GM18511 (cell line): ENCODE measurements around the gene NPFF.
"Not testable (repeated sequence)": the region's sequence is repeated elsewhere in the genome, so short reads cannot be mapped to it uniquely, and the experiment has no call there.

Source experiments
- ATAC-seq: cut with Tn5 transposase; IDR thresholded peaks from one replicate; pipeline ENCODE4 v1.9.1; 2021; ENCODE audit warnings: mild to moderate bottlenecking, moderate library complexity; ENCODE audit not compliant: unreplicated experiment

The NPFF gene, protein sequence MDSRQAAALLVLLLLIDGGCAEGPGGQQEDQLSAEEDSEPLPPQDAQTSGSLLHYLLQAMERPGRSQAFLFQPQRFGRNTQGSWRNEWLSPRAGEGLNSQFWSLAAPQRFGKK

DNA sequence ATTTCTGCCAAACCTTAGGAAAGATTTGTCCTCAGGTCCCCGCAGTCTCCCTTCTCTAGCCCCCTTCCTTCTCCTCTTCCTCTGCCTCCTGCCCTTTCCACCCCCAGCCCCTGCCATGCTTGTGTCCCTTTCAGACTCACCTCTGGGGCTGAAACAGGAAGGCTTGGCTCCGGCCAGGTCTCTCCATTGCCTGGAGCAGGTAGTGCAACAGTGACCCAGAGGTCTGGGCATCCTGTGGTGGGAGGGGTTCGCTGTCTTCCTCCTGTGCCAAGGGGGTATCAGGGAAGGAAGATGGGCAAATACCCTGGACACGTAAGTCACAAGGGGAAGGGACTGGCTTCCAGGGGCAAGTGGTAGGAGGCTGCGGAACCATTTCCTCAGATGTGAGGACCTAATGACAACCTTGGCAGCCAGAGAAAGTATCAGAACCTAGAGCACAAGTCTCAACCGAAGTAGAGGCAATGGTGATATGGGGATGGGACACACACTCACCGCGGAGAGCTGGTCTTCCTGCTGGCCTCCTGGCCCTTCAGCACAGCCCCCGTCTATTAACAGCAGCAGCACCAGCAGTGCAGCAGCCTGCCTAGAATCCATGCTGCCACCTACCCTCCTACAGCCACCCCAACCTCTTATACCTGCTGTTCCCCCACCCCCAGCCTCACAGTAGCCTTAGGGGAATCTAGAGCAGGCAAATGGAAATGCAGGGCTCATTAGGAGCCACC lies at the start of gene NPFF:
Gene NPFF, minus strand, starts transcription at position 604 of the 722 bp plus-strand sequence. Its CDS starts 10 bp downstream, at position 594.
- ATAC-seq = no peak

DNA sequence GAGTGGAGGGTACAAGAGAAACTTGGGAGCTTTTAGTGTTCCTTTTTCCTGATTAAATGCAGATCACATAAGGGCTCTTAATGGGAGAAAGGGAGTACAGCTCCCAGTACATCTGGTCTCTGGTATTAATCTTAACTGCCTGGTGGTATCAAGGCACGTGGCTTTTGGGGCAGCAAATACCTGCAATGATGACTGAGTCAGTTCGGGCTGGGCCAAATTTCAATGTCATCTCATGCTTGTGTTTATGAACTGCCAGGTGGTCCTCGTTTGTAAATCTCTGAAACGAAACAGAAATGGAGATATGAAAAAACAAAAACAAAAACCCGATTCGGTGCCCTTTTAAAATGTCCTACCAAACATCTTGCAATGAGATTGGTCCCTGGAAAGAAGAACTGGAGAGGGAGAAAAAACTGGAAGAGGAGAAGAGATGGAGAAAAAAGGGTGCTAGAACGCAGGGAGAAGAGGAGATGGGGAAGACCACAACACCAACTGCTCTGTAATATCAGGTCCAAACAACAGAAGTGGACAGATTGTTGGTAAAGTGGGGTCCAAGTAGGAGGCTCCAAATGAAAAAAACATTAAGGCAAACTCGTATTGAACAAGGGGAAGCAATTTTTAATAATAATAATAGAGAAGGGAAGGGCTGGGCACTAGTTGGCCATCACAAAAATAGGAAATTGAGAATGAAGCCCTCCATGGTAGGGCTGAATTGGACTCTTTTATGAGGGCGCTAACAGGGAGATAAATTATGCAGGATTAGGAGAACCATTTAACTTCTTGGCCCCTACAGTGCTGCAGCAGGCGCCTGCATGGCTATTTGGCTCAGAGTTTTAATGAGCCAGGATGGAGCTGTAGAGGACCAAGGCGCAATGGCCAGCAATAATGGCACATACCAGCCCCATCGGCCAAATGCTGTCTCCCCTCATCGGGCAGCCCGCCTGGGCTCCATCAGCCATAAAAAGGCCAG lies 45.4 kb upstream of the NPFF start:
- no peak for ATAC-seq

DNA sequence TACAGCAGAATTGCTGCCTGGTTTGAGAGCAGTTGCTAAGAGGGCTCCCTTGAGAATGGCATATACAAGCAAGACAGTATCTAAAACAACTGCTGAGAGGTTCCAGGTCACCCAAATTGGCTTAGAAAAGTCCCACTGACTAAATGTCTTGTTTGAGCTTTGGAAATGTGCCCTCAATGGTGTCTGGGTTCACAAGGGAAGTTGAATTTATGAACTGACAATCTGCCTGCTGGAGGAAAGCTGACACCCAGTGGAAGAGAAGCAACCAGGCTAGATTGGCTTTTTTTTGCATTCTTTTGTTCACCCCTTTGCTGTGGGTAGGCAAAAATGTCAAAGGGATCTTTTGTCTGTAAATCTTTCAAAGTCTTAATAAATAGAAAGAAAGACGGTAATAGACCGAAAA lies 44.6 kb upstream of the NPFF start:
- no peak for ATAC-seq

DNA sequence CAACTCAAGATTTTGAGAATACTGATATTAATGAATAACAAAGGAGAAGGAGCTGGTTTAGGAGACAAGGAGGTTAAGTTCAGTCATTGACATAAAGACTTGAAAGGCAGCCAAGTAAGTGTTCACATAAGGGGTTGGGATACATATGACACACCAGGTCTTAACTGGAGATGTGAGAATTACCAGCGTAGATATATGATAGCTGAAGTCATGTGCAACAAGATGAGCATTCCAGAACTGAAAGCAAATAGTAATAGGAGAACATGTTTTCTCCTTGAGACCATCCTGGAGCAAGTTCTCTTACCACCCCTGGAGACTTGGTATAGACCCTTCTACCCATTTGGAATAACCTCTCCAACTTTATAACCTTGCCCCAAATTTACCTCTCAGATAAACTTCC lies 43.3 kb upstream of the NPFF start:
- no peak for ATAC-seq

DNA sequence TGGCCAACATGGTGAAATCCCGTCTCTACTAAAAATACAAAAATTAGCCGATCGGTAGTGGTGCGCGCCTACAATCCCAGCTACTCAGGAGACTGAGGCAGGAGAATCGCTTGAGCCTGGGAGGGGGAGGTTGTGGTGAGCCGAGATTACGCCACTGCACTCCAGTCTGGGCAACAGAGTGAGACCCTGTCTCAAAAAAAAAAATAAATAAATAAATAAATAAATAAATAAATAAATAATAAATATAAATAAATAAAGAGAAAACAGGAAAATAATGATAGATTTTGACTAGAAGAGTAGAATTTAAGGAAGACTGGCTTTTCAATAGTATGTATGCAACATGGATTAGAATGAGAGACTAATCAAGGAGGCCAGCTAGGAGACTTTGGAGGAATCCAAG lies 42.8 kb upstream of the NPFF start:
- not testable (repeated sequence) for ATAC-seq

DNA sequence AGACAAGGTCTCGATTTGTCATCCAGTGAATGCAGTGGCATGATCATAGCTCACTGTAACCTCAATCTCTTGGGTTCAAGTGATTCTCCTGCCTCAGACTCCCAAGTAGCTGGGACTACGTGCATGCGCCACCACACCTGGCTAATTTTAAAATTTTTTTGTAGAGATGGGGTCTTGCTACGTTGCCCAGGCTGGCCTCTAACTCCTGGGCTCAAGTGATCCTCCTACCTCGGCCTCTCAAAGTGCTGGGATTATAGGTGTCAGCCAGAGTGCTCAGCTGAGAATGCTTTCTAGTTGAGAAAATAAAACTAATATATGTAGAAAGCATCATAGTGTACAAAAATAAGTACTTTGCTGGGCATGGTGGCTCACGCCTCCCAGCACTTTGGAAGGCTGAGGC lies 41.1 kb upstream of the NPFF start:
- ATAC-seq = not testable (repeated sequence)

DNA sequence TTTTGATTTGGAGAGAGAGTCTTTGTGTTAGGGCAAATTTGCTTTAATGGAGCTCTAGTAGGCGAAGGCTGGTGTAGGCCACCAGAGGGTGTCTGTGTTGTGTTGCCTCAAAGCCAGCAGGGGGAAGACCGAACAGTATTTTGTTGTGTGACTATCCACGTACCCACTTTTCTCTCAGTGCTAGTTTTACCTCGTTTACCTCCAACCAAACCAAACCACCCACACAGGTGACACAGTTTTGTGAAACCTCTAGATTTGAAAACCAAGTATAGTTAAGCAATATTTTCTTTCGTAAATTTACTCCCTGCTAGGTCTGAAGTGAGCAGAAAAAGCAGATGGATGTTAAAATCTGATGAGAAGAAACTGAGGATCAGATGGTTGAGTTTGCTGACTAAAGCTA lies 36.3 kb upstream of the NPFF start:
- ATAC-seq = no peak

DNA sequence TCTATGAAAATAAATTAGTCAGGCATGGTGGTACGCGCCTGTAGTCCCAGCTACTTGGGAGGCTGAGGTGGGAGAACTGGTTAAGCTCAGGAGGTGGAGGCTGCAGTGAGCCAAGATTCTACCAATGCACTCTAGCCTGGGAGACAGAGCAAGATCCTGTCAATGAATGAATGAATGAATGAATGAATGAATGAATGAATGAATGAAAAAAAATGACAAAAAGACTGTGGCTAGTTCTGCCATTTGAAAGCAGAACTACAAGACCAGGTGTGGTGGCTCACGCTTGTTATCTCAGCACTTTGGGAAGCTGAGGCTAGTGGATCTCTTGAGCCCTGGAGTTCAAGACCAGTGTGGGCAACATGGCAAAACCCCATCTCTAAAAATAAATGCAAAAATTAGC lies 32.2 kb upstream of the NPFF start:
- ATAC-seq = no peak

DNA sequence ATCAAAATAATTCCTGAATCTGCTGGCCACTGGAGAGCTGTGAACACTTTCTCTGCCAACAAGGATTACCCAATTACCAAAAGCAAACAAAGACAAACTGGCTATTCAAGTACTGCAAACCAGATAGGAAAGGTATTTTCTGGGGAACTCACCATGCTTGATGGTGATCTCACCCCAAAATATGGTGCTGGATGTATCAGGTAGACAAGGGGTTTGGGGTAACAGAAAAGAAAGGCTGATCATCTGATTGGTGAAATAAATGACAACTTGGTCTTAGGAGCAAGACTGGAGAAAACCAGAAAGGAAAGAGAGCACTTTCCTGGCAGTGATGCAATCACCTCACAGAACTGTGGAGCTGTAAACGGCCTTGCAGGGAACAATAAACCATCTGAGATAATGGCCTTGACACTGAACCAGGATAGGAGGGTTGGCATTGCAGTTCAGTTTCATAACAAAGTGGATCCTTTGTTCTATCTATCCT lies 31.0 kb upstream of the NPFF start:
- no peak for ATAC-seq

DNA sequence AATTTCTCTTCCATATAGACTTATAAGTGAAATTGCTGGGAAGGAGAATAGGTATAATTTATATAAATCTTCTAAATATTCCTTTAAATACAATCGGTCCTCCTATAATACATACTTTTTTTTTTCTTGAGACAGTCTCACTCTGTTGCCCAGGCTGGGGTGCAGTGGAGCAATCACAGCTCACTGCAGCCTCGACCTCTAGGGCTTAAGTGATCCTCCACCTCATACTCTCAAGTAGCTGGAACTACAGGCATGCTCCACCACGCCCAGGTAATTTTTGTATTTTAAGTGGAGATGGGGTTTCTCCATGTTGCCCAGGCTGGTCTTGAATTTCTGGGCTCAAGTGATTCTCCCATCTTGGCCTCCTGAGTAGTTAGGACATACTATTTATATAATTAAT lies 29.7 kb upstream of the NPFF start:
- no peak for ATAC-seq

DNA sequence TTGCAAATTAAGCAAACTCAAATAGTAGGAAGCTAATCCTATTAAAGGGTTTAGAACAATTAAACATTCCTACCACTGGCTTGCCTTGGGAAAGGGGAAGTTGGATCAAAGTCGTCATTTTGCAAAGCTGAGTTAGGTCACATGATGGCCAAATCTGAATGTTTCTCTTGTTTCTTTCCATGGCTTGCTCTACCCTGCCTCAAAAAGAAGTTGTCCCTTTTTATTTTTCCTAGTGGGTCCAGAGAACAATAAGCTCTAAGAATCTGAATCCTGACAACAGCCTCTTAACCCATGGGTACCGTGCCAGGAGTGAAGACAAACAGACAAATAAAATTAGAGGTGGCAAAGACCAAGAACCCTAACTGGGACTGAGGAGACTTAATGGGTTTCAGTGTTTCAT lies 26.2 kb upstream of the NPFF start:
- ATAC-seq = no peak

DNA sequence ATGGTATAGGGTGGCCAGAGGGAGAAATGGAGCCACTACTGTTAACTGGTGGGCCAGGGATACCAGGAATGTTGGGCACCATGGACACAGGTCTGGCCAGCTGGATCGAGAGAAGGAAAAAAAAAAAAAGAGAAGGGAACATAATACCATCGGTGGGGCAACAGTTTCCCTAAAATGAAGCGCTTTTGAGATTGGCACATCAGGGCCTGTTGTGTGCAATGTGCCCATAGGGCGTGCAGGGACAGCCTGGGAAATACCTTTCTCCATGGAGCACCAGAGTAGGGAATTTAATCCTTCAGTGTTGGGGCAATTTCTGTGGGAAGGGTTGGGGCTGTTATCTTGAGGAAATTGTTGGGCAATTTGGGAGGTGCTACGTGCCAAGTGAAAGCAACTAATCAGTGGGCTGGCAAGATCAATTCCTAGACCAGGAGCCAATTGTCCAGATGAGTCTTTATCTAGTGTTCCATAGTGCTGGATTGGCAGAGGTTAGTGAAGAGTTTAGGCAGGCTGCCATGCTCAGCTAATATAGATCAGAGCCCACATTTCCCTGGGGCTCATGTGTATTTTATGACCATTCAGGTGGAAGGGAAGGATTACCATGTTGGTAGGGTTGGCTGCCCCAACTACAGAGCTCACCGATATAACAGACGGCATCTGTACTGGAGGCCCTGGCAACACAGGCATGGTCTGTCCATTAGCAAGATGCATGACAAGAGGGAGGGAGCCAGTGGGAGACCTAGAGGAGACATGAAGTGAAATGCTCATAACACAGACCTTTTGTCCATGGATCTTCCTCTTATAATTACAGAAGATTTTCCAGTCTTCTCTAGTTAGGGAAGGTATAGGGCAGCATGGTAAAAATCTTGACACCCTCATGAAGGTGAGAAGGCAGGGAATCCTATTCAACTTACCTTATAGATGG lies 25.5 kb upstream of the NPFF start:
- no peak for ATAC-seq

DNA sequence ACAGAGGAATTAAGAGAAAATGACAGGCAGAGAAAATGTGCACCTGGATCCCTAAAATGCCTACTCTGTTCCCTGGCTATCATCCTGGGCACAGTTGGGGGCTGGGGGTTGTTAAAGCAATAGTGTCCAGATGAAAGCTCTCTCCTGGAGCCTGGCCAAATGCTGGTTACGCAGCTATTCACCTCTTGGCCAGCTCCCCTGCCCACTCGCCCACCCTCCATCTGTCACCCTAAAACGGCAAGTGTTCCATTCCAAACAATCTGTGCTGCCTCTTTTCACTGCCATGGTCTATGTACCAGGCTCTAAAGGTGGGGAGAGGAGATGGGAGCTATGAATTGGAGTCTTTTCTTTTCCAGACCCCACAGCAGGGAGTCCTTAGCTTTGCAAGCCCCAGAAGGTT lies 24.7 kb upstream of the NPFF start:
- no peak for ATAC-seq

DNA sequence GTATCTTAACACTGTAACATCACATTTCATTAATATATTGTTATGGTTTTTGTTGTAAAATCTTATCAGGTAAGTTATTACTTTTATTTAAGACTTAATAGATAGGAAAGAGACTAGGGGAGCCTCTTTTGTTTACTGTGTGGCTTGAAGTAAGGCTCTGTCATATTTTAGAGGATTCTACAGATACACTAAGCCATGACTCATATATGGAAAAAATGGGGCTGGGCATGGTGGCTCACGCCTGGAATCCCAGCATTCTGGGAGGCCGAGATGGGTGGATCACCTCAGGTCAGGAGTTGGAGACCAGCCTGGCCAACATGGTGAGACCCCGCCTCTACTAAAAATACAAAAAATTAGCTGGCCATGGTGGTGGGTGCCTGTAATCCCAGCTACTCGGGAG lies 23.6 kb upstream of the NPFF start:
- ATAC-seq = no peak

DNA sequence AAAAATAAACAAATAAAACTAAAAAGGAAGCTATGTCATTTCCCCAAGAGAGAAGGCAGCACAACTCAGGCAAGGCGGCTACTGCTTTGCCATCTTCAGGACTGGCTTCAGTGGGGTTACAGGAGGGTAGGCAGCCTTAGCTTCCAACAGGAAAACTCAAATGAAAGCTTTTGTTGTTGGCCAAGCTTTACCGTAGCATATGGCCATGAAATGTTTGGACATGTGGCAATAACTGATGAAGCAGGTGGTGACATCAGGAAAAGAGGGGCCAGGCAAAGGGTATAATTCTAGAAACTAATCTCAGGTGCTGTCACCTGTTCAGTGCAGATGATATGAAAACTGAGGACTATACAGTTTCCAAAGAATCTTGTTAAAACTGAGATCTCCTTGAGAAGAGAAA lies 22.8 kb upstream of the NPFF start:
- no peak for ATAC-seq

DNA sequence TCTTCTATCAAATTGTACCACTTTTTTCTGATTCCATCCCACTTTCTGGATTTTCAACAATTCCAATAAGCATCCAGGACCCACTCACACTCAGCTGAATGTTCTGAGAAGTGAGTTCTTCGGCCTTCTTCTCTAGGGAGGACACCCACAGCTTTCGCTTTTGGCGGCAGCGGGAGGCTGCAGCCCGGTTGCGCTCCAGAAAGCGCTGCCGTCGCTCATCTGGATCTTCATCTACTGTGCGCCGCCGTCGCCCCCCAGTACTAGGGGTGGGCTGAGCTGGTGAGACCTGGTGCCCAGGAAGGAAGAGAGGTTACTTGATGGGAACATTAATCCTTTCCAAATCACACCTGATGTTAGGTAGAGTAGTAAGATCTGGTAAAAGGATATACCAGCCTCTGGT lies 17.2 kb upstream of the NPFF start:
- ATAC-seq = no peak

DNA sequence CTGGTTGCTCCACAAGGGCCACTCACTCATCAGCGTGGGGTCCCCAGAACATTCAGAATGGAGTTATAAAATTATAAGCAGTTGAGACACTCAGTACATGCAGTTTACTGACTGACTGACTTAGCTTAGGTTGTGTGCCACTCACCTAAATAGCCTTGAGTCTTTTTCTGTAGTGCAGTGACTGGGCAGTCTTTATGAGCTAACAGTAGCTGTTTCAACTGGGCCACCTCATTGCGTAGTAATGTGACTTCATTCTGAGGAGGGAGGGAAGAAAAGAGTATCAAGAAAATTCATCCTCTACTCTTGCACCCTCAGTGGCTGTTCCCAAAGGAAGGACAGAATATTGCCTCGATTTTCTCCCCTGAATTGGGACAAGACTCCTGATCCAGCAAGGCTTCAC lies 15.8 kb upstream of the NPFF start:
- no peak for ATAC-seq

DNA sequence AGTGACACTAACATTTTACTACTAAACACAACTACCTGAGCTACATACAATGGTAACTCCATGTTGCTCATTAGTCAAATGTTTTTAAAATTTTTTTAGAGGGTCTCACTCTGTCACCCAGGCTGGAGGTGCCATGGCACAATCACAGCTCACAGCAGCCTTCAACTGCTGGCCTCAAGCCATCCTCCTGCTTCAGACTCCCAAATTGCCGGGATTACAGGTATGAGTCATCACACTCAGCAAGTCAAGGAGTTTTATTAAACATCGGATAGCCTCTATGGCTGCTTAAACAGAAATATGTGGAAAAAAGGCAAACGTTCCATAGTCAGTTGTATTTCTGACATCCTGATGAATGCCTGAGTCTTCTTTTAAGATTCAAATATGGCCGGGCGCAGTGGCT lies 11.1 kb upstream of the NPFF start:
- no peak for ATAC-seq

DNA sequence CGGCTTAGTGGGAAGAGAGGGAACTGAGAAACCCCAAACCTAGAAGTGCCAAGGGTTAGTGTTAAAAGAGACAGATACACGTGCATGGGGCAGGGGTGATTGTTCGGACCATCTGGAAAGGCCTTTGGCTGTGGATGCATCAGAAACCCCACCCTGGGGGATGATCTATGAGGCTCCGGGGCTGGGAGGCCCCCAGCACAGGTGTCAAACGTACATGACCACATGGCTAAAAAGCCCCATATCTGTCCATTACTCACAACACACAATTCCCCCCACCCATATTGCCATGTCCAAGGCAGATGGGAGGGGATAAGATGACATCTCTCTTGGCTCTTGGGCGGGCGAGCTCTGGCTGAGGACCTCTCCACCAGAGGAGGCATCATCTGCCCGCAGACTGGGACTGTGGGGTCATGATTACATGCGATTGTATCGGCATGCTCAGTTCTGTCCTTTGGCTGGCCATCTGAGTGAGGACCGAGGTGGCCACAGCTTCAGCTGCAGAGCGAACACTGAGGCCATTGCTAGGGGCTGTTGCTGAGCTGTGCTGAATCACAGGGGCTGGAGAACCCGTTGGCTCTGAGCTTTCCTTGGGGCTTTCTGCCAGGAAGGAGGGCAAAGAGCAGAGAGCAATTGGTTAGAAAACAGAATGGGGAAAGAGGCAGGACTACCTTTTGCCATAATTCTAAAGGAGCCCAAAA lies 9.6 kb upstream of the NPFF start:
- ATAC-seq = no peak

DNA sequence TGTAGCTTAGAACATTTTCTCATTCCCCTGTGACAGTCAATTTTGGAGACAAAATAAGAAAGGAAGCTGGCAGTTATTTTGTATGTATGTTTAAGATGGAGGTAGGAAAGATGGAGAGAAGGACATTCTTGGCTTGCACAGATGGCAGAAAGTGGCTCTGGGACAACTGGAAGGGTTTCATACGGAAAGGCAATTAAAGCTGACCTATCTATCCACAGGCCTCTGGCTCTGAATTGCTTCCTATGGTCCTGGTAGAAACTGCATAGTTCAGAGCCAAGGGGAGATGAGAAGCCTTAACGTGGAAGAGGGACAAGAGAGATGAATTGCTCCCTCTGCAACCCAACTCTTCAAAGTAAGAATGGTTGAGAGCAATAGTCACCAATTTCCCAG lies 8.0 kb upstream of the NPFF start:
- ATAC-seq = no peak
